HepG2 (cell line): ENCODE results near the gene EIF3A. TPM values are rescaled to one million over a fixed set of nuclear protein-coding genes. Genes with fewer than 3 reads are reported as not detected.

Source experiments
- ATAC-seq: fragments of 200-7000 bp; cut with Tn5 transposase; 3 replicates; pipeline ENCODE4 v1.9.1; 2020; ENCODE audit warnings: mild to moderate bottlenecking, moderate library complexity
- BruUV-seq: library from RNA; stranded (reverse); fragments of 400-500 nt; replicated peaks from 2 replicates; lab custom pipeline; 2021; lab: Mats Ljungman, UMichigan
- CTCF ChIA-PET: fragments of 300-600 bp; formaldehyde crosslinking; extraction: SDS; loops from one replicate; lab custom pipeline; 2021; ENCODE audit warnings: low total read pairs, inconsistent platforms, low intra/inter-chr PET ratio; lab: Yijun Ruan, JAX
- POLR2A ChIA-PET: fragments of 350-600 bp; sonication (Branson Sonifier 250); formaldehyde crosslinking; loops from one replicate; lab custom pipeline; 2020; ENCODE audit warnings: antibody characterized with exemption, inconsistent platforms; lab: Yijun Ruan, JAX
- DNase-seq: peaks from one replicate; pipeline ENCODE4 v3.0.0-alpha.2; 2015; ENCODE audit warnings: low spot score
- FAIRE-seq: peaks from 3 replicates; lab custom pipeline; 2011; peaks lifted over from hg19 to GRCh38; lab: Jason Lieb, UNC
- H2AFZ ChIP-seq: one replicate; pipeline ENCODE4 v1.6.1; 2011; ENCODE audit warnings: low read length, inconsistent platforms
- H3K27ac ChIP-seq: fragments of 300-600 bp; 3 replicates; pipeline ENCODE4 v1.8.0; 2011; ENCODE audit warnings: mixed run types, mild to moderate bottlenecking, mixed read lengths, low read length, inconsistent platforms; ENCODE audit not compliant: insufficient read depth; ENCODE audit errors: extremely low read length
- H3K27me3 ChIP-seq, 2 experiments: fragments of 200-600 bp in 1 of 2; 2 replicates in 1 of 2; 3 replicates in 1 of 2; pipeline versions ENCODE4 v1.6.0 to v1.8.0; 2011; ENCODE audit warnings: low read length in 2 of 2, mild to moderate bottlenecking in 2 of 2, moderate library complexity in 2 of 2, inconsistent platforms in 1 of 2; ENCODE audit not compliant: insufficient read depth in 2 of 2, control insufficient read depth in 1 of 2
- H3K36me3 ChIP-seq, 2 experiments: fragments of 200-600 bp in 1 of 2; replicated peaks in 1 of 2; 2 replicates in 1 of 2; 3 replicates in 1 of 2; pipeline versions ENCODE4 v1.5.1 to v1.8.0; 2011; ENCODE audit warnings: low read length in 2 of 2, inconsistent platforms in 1 of 2; ENCODE audit not compliant: insufficient read depth in 2 of 2, control insufficient read depth in 1 of 2
- H3K4me1 ChIP-seq: 2 replicates; pipeline ENCODE4 v1.5.1; 2012; ENCODE audit warnings: low read length, inconsistent platforms; ENCODE audit not compliant: insufficient read depth
- H3K4me2 ChIP-seq: 2 replicates; pipeline ENCODE4 v1.6.0; 2011; ENCODE audit warnings: low read depth, low read length, inconsistent platforms
- H3K4me3 ChIP-seq, 3 experiments: fragments of 200-600 bp in 1 of 3; sonication (generic), shearing (Covaris generic) in 1 of 3; replicated peaks in 1 of 3; 2 replicates each; pipeline ENCODE4 v1.5.1; 2011 to 2016; ENCODE audit warnings: low read length in 3 of 3, inconsistent platforms in 2 of 3, low read depth in 2 of 3, mild to moderate bottlenecking in 2 of 3, control low read depth in 1 of 3, mixed read lengths in 1 of 3; ENCODE audit not compliant: insufficient read depth in 1 of 3
- H3K79me2 ChIP-seq: one replicate; pipeline ENCODE4 v1.6.1; 2011; ENCODE audit warnings: low read length, inconsistent platforms; ENCODE audit not compliant: insufficient read depth
- H3K9ac ChIP-seq: 2 replicates; pipeline ENCODE4 v1.6.0; 2011; ENCODE audit warnings: mild to moderate bottlenecking, low read depth, low read length, inconsistent platforms; ENCODE audit not compliant: insufficient read depth
- H3K9me3 ChIP-seq: 2 replicates; pipeline ENCODE4 v1.5.1; 2012; ENCODE audit warnings: mild to moderate bottlenecking, low read length
- H4K20me1 ChIP-seq: 2 replicates; pipeline ENCODE4 v1.6.0; 2011; ENCODE audit warnings: inconsistent platforms, mild to moderate bottlenecking, low read length, moderate library complexity; ENCODE audit not compliant: insufficient read depth
- EED ChIP-seq: sonication (generic); formaldehyde crosslinking; IDR thresholded peaks from 2 replicates; pipeline ENCODE4 v1.5.0; 2020; ENCODE audit warnings: mild to moderate bottlenecking, missing genetic modification reagents
- EP300 ChIP-seq, 3 experiments: sonication (generic) in 1 of 3; formaldehyde crosslinking in 1 of 3; IDR thresholded peaks; 2 replicates each; pipeline versions ENCODE4 v1.5.1 to v1.6.1; 2011 to 2020; ENCODE audit warnings: low read depth in 2 of 3, low read length in 2 of 3, borderline replicate concordance in 1 of 3, improper control_type of control experiment in 1 of 3, mild to moderate bottlenecking in 1 of 3, missing genetic modification reagents in 1 of 3, moderate library complexity in 1 of 3
- FOSL1 ChIP-seq: sonication (generic); formaldehyde crosslinking; IDR thresholded peaks from 2 replicates; pipeline ENCODE4 v1.9.0; 2021; ENCODE audit warnings: missing genetic modification reagents, borderline replicate concordance
- POLR2AphosphoS2 ChIP-seq: IDR thresholded peaks from 2 replicates; pipeline ENCODE4 v1.6.1; 2011; ENCODE audit warnings: low read depth, low read length, improper control_type of control experiment
- RBM22 ChIP-seq: fragments of 200-400 bp; formaldehyde crosslinking; optimal IDR thresholded peaks from 2 replicates; pipeline ENCODE3; 2017; ENCODE audit warnings: mild to moderate bottlenecking, low read length, moderate library complexity
- SRF ChIP-seq: IDR thresholded peaks from 2 replicates; pipeline ENCODE4 v1.6.1; 2011; ENCODE audit warnings: mild to moderate bottlenecking, low read depth, low read length, moderate library complexity
- ZBTB1 ChIP-seq: sonication (generic); formaldehyde crosslinking; IDR thresholded peaks from 2 replicates; pipeline ENCODE4 v1.4.0; 2020; ENCODE audit warnings: missing genetic modification reagents, borderline replicate concordance
- ZBTB20 ChIP-seq: sonication (generic); formaldehyde crosslinking; IDR thresholded peaks from 2 replicates; pipeline ENCODE4 v1.8.1; 2023; ENCODE audit warnings: missing genetic modification reagents, low read depth, mild to moderate bottlenecking, borderline replicate concordance
- WGBS: methylation state at CpG from one replicate; pipeline ENCODE4 v1.1.6; 2017; ENCODE audit warnings: low lambda C conversion rate; 5-methylcytosine and 5-hydroxymethylcytosine counted together
- in situ Hi-C: cut with HindIII; loops from 2 replicates; pipeline ENCODE4 v1.10.0; 2017; ENCODE audit warnings: low pct_unique_long_range_greater_than_20kb; ENCODE audit not compliant: extremely low pct_ligation_motif_present
- intact Hi-C: fragments of 100-400 bp; cut with micrococcal nuclease; formaldehyde crosslinking; loops from one replicate; pipeline ENCODE4 v1.10.0; 2022; ENCODE audit not compliant: unreplicated experiment
- polyA plus RNA-seq, 8 experiments: library from polyadenylated mRNA; depleted of rRNA in 3 of 8; stranded (reverse) in 7 of 8; unstranded in 1 of 8; fragments of >200 nt; fragmentation: Illumina TruSeq in 4 of 8; extraction: Trizol in 4 of 8; gene quantifications; 2 replicates each; pipeline versions ENCODE4 v1.2.1 to v1.2.3, GENCODE V29; 2011 to 2016; ENCODE audit warnings: low read depth in 4 of 8, missing spikeins in 1 of 8, mixed read lengths in 1 of 8; ENCODE audit not compliant: insufficient read depth in 1 of 8
- total RNA-seq, 5 experiments: library from RNA; depleted of rRNA; stranded (reverse); fragments of >200 nt; fragmentation: Illumina TruSeq; extraction: Trizol; gene quantifications; 2 replicates each; pipeline ENCODE4 v1.2.3, GENCODE V29; 2016; ENCODE audit warnings: low read depth in 1 of 5
- TF ChIP-seq, protein P1 (sequence below): sonication (generic); formaldehyde crosslinking; IDR thresholded peaks from 2 replicates; pipeline ENCODE4 v1.8.1; 2023; ENCODE audit warnings: missing genetic modification reagents, mild to moderate bottlenecking, borderline replicate concordance
- TF ChIP-seq, protein P2 (sequence below): sonication (generic); formaldehyde crosslinking; IDR thresholded peaks from 2 replicates; pipeline ENCODE4 v1.4.0; 2020; ENCODE audit warnings: missing genetic modification reagents
- TF ChIP-seq, protein P3 (sequence below): sonication (generic); formaldehyde crosslinking; IDR thresholded peaks from 2 replicates; pipeline ENCODE4 v1.8.0; 2022; ENCODE audit warnings: mild to moderate bottlenecking, missing genetic modification reagents, moderate library complexity
- TF ChIP-seq, protein P4 (sequence below): sonication (generic); formaldehyde crosslinking; IDR thresholded peaks from 2 replicates; pipeline ENCODE4 v1.5.1; 2020; ENCODE audit warnings: mild to moderate bottlenecking, moderate library complexity, missing genetic modification reagents
- TF ChIP-seq, protein P5 (sequence below): sonication (generic); formaldehyde crosslinking; IDR thresholded peaks from 2 replicates; pipeline ENCODE4 v1.4.0; 2020; ENCODE audit warnings: missing genetic modification reagents
- TF ChIP-seq, protein P6 (sequence below): sonication (generic); formaldehyde crosslinking; conservative IDR thresholded peaks from 2 replicates; pipeline ENCODE4 v1.8.0; 2022; ENCODE audit warnings: low read depth, missing genetic modification reagents

EIF3A gene
- total and polyA plus RNA-seq, 2 of the 13 experiments (the other 11 are each of a cell fraction or from before 2014, with no cell fraction given), result 25.6 to 117 TPM

DNA sequence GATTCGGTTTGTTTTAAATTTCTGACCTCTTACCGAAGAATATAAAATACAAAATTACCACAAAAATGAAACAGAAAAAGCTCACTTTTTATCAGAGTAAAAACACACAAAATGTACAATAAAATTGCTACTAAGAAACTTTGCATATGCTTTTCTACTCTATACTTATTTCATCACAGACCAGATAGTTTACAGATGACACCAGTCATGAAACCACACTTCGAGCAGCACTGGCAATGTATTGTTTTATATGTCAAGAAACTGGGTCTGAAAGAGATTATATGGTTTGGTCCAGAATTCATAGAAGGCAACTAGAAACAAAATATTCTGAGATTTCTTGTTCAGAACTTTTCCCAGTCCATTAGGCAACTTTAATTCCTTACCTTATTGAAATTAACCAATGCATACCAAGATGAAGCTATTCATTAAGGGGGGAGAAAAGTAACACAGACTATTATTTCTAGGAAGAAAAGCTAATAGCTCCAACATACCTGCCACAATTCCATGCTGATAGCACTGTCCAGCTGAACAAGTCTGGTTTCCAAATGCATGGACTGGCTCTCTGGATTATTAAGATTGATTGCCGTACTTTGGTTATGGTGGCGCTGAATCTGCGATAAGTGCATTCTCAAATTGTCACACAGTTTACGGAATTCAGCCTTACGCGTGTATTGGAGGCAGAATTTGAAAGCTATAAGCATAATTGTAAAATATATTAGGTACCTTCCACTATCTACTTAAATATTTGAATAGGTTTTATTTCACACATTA is 10.0 kb downstream of the EIF3A start:
- H3K36me3 ChIP-seq, result peaks cover 23 to 76% of the 10 kb centered on the region in 2 experiments
- TF ChIP-seq EP300 (IDR thresholded peaks at IDR 0.05; ENCODE audit: low read depth in 2 of 2, low read length in 2 of 2) (no peak), EP300 (CRISPR knock-in tag; IDR thresholded peaks at IDR 0.05; ENCODE audit: borderline replicate concordance) (no peak), RBM22 (peak; percentile 94), POLR2AphosphoS2 (peak; percentile 3; the same call in 1 of the 2 replicates), ZBTB20 (CRISPR knock-in tag) (no peak), ZBTB1 (CRISPR knock-in tag) (no peak), EED (CRISPR knock-in tag) (no peak), FOSL1 (CRISPR knock-in tag) (no peak), SRF (no peak)
- TF ChIP-seq, protein P1, sequence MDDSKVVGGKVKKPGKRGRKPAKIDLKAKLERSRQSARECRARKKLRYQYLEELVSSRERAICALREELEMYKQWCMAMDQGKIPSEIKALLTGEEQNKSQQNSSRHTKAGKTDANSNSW (CRISPR knock-in tag), result no peak
- TF ChIP-seq, protein P2, sequence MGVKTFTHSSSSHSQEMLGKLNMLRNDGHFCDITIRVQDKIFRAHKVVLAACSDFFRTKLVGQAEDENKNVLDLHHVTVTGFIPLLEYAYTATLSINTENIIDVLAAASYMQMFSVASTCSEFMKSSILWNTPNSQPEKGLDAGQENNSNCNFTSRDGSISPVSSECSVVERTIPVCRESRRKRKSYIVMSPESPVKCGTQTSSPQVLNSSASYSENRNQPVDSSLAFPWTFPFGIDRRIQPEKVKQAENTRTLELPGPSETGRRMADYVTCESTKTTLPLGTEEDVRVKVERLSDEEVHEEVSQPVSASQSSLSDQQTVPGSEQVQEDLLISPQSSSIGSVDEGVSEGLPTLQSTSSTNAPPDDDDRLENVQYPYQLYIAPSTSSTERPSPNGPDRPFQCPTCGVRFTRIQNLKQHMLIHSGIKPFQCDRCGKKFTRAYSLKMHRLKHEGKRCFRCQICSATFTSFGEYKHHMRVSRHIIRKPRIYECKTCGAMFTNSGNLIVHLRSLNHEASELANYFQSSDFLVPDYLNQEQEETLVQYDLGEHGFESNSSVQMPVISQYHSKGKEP (CRISPR knock-in tag), result no peak
- TF ChIP-seq, protein P3, sequence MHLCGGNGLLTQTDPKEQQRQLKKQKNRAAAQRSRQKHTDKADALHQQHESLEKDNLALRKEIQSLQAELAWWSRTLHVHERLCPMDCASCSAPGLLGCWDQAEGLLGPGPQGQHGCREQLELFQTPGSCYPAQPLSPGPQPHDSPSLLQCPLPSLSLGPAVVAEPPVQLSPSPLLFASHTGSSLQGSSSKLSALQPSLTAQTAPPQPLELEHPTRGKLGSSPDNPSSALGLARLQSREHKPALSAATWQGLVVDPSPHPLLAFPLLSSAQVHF, result no peak
- TF ChIP-seq, protein P4, sequence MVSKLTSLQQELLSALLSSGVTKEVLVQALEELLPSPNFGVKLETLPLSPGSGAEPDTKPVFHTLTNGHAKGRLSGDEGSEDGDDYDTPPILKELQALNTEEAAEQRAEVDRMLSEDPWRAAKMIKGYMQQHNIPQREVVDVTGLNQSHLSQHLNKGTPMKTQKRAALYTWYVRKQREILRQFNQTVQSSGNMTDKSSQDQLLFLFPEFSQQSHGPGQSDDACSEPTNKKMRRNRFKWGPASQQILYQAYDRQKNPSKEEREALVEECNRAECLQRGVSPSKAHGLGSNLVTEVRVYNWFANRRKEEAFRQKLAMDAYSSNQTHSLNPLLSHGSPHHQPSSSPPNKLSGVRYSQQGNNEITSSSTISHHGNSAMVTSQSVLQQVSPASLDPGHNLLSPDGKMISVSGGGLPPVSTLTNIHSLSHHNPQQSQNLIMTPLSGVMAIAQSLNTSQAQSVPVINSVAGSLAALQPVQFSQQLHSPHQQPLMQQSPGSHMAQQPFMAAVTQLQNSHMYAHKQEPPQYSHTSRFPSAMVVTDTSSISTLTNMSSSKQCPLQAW, result no peak
- TF ChIP-seq, protein P5, sequence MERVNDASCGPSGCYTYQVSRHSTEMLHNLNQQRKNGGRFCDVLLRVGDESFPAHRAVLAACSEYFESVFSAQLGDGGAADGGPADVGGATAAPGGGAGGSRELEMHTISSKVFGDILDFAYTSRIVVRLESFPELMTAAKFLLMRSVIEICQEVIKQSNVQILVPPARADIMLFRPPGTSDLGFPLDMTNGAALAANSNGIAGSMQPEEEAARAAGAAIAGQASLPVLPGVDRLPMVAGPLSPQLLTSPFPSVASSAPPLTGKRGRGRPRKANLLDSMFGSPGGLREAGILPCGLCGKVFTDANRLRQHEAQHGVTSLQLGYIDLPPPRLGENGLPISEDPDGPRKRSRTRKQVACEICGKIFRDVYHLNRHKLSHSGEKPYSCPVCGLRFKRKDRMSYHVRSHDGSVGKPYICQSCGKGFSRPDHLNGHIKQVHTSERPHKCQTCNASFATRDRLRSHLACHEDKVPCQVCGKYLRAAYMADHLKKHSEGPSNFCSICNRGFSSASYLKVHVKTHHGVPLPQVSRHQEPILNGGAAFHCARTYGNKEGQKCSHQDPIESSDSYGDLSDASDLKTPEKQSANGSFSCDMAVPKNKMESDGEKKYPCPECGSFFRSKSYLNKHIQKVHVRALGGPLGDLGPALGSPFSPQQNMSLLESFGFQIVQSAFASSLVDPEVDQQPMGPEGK (CRISPR knock-in tag), result no peak
- TF ChIP-seq, protein P6, sequence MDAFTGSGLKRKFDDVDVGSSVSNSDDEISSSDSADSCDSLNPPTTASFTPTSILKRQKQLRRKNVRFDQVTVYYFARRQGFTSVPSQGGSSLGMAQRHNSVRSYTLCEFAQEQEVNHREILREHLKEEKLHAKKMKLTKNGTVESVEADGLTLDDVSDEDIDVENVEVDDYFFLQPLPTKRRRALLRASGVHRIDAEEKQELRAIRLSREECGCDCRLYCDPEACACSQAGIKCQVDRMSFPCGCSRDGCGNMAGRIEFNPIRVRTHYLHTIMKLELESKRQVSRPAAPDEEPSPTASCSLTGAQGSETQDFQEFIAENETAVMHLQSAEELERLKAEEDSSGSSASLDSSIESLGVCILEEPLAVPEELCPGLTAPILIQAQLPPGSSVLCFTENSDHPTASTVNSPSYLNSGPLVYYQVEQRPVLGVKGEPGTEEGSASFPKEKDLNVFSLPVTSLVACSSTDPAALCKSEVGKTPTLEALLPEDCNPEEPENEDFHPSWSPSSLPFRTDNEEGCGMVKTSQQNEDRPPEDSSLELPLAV (CRISPR knock-in tag), result no peak

More for the DNA sequence above, 10.0 kb downstream of the EIF3A start:
- no TSS peak for BruUV-seq
- DNase-seq (no peak), FAIRE-seq (no peak), ATAC-seq (no peak)
- Histone ChIP-seq H3K4me1 (peaks cover 13% of the 10 kb centered on the region; the same call in 1 of the 2 replicates), H3K9ac (no peak overlapping the region), H3K27me3 (no peaks in the 10 kb centered on the region), H3K4me2 (no peak overlapping the region), H3K9me3 (no peaks in the 10 kb centered on the region), H3K79me2 (peaks cover 69% of the 10 kb centered on the region), H3K27ac (no peak overlapping the region), H4K20me1 (peaks cover 47% of the 10 kb centered on the region), H2AFZ (no peak overlapping the region), H3K4me3 (no peak overlapping the region)
- 98% methylated on average over 9 of the region's 9 CpGs for WGBS
- CTCF ChIA-PET, result no interaction called here
- intact Hi-C loops (no loop called here), in situ Hi-C loops (no loop called here)
- POLR2A ChIA-PET, result no interaction called here
